Posterior cingulate gyrus (tissue), 11 donors: Measurements from ENCODE around the gene DYRK1B.
A peak's percentile ranks its signal among the peaks of the same experiment; 100 is the strongest.

Experiments
- DNase-seq, 10 donors: peaks; one replicate each; pipeline versions ENCODE4 v3.0.0 to v3.0.0-alpha.2; 2020 to 2021; ENCODE audit warnings: mixed read lengths in 3 of 10
- intact Hi-C: fragments of 100-400 bp; cut with DNase I; formaldehyde crosslinking; loops from one replicate; pipeline ENCODE4 v1.15.1; 2023

Gene DYRK1B

DNA sequence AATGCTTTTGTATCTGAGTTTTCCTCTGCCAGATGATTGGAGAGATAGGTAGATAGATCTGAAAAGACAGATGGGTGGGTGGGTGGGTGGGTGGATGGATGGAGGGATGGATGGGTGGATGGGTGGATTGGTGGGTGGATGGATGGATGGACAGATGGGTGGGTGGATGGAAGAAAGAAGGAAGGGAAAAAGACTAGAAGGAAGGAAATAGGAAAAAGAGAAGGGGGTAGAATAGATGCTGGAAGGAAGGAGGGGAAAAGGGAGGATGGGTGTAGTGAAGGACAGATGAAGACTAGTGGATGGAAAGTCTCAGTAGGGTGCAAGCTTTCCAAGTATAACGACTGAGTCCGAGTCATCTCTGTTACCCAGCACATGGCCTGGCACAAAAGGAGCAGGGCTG is 31.2 kb upstream of the DYRK1B start:
- intact Hi-C loops: no loop called here

DNA sequence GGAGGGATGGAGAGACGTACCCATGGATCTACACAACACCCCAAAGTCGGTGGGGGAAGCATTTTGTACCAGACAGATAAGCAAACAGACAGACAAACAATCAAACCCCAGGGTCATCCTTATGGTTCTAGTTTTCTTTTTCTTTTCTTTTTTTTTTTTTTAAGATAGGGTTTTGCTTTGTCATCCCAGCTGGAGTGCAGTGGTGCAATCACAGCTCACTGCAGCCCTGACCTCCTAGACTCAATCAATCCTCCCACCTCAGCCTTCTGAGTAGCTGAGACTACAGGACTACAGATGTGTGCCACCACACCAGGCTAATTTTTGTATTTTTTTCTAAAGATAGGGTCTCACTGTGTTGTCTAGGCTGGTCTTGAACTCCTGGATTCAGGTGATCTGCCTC is 30.2 kb upstream of the DYRK1B start:
- no peak for DNase-seq
- intact Hi-C loops: no loop called here

More for the DNA sequence above, 31.2 kb upstream of the DYRK1B start:
- DNase-seq: no peak

GRCh38 chr19:39858541-39858940 is 24.6 kb upstream of the DYRK1B start:
- intact Hi-C loops: no loop called here
- DNase-seq: peak in 2 of 10 donors; percentile 8 to 32

DNA sequence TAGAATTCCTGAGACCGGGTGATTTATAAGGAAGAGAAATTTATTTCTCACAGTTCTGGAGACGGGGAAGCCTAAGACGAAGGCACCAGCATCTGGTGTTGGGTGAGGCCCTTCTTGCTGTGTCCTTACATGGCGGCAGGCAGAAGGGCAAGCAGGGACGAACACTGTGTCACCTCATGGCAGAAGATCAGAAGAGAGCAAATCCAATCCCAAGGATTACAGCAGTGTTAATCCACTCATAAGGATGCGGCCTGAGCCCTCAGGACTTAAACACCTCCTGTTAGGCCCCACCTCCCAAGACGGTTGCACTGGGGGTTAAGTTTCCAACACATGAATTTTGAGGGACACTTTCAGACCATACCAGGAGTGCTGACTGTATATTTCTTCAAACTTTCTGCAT is 18.9 kb upstream of the DYRK1B start:
- peak in 1 of 10 donors; percentile 9 for DNase-seq
- intact Hi-C loops: no loop called here

GRCh38 chr19:39850892-39851291 is 16.9 kb upstream of the DYRK1B start:
- intact Hi-C loops: no loop called here
- DNase-seq: peak in 1 of 10 donors; percentile 58

DNA sequence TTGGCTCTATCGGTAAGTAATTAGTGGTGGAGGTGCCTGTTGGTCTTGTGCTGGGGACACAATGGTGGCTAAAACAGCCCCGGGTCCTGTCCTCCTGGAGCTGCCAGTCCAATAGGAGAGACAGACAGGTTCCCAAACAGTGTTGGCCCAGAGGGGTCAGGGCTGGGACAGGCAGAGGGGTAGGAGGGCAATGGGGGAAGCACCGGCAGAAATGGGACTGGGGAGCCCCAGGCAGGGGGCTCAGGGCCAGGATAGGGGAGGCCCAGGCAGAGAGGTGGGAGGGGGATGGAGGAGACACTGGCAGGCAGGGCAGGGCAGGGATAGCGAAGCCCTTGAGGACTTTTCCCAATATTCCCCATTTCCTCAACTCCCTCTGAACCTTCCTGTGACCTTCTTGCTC is 14.4 kb upstream of the DYRK1B start:
- peak in 1 of 10 donors; percentile 50 for DNase-seq
- intact Hi-C loops: loop anchor here (5.0 to 10.0 kb wide), 2 partner anchors 304 to 374 kb away; partner anchors contain the start of gene EID2

GRCh38 chr19:39847525-39847924 is 13.6 kb upstream of the DYRK1B start:
- DNase-seq: peak in 1 of 10 donors; percentile 24
- intact Hi-C loops: loop anchor here (2.0 to 10.0 kb wide), 3 partner anchors 123 to 375 kb away; partner anchors contain the start of genes EID2 and PSMC4

GRCh38 chr19:39846678-39847486 is 12.9 kb upstream of the DYRK1B start:
- intact Hi-C loops: loop anchor here (2.0 to 10.0 kb wide), 3 partner anchors 124 to 375 kb away; partner anchors contain the start of genes EID2 and PSMC4
- peak in 1 of 10 donors; percentile 30 for DNase-seq

DNA sequence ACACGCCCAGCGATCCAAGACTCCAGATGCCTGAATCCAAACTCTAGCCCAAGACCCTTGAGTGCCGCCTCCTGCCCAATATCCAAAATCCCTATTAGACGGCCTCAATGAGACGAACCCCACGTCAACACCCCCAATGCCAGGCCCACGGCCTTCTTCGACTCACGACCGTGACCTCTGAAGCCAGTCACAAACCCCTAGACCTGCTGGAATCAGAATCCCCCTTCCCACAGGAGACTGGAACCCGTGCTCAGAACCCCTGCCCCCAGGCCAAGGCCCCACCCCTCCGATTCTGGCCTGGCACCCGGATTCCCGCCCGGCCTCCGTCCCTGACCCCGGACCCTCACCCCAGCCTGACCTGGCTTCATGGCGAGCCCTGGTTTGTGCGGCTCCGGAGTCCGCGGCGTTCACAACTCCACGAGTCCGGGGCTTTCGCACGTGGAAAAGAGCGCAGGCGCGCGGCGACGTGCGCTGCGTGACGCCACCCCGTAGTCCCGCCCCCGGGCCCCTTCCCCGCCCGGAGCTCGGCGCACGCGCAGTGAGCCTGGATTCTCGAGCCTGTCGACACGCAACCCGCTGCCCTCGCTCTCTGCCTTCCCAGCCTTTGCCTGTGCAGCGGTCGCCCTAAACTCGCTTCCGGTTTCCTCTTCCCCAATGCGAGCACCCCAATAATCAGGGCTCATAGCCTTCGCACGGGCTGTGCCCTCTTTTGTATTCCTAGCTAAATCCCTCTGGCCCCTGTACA is 12.1 kb upstream of the DYRK1B start, which contains the start of gene FBL:
FBL (minus strand) TSS at position 447 of the 745 bp plus-strand sequence; CDS start at position 368, 79 bp downstream.
- intact Hi-C loops: loop anchor here (2.0 to 10.0 kb wide), 4 partner anchors 53 to 376 kb away; partner anchors contain the start of genes EID2 and PSMC4

GRCh38 chr19:39845584-39845932 is 11.6 kb upstream of the DYRK1B start:
- peak in 2 of 10 donors; percentile 26 to 77 for DNase-seq
- intact Hi-C loops: loop anchor here (2.0 to 10.0 kb wide), 3 partner anchors 53 to 377 kb away; partner anchors contain the start of gene EID2

More for the DNA sequence above, 12.1 kb upstream of the DYRK1B start, which contains the start of gene FBL:
- DNase-seq: peak; percentile 92 to 99 (median 95)

DNA sequence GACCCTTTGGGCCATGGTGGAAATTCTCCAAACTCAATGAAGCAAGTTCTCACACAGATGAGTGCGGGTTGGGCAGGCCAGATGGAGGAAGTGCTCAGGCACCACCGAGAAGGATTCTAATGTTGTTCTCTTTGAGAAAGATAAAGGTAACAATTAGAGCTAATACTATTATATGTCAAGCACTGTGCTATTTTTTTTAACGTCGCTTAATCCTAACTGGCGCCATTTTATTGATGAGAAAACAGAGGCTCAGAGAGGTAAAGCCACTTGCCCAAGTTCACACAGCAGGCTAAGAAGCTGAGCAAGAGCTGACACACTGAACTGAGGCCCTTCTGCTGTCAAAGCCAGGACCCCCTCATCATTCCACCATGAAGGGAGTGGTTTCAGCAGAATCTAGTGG is 11.2 kb upstream of the DYRK1B start:
- intact Hi-C loops: loop anchor here (2.0 to 10.0 kb wide), 3 partner anchors 52 to 377 kb away; partner anchors contain the start of gene EID2
- no peak for DNase-seq

DNA sequence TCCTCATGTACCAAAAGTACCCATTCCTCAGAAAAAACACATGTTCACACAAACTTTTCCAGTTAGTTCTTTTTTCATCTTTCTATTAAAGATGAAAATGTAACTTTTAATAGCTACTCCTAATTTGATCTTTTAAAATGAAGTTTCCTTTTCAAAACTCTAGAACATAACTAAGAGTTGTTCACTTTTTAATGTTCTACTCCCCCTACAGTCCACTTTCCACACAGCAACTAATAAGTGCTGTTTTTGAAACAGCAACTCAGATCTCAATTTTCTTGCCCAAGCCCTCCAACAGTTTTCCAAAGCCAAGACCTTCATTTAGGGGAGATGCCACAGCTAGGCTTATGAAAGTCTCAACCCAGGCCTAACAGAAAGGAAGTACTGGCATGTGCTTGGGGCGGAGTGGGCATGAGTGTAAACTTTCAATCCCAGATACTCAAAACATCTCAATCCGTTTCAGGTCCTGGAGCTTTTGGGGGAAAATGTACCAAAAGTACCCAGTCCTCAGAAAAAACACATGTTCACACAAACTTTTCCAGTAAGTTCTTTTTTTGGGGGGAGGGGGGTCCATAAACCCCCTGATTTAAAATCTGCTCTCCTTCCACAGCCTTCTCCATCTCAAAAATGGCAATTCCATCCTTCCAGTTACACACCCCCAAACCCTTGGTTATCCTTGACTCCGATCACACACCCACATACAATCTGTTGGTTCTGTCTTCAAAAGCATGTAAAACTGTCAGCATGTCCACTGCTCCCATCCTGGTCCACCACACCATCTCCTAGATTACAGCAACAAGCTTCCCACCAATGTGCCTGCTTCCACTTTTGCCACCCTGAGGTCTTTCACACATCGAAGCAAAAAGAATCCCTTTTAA is 10.2 kb upstream of the DYRK1B start:
- no peak for DNase-seq
- intact Hi-C loops: loop anchor here (2.0 to 10.0 kb wide), 2 partner anchors 51 to 299 kb away; partner anchors contain the start of gene EID2

GRCh38 chr19:39842693-39843435 is 8.9 kb upstream of the DYRK1B start:
- intact Hi-C loops: loop anchor here (10.0 kb wide), 1 partner anchor 298 kb away; the partner anchor contains the start of gene EID2
- DNase-seq: no peak

GRCh38 chr19:39841041-39841440 is 7.1 kb upstream of the DYRK1B start:
- intact Hi-C loops: loop anchor here (10.0 kb wide), 1 partner anchor 296 kb away; the partner anchor contains the start of gene EID2
- no peak for DNase-seq

GRCh38 chr19:39840492-39840891 is 6.5 kb upstream of the DYRK1B start:
- intact Hi-C loops: loop anchor here (10.0 kb wide), 1 partner anchor 296 kb away; the partner anchor contains the start of gene EID2
- DNase-seq: no peak

- no peak for DNase-seq
- intact Hi-C loops: loop anchor here (10.0 kb wide), 1 partner anchor 295 kb away; the partner anchor contains the start of gene EID2
These were observed 5.8 kb upstream of the DYRK1B start for GRCh38 chr19:39839678-39840327.

- no peak for DNase-seq
- intact Hi-C loops: no loop called here
These were observed 4.6 kb upstream of the DYRK1B start for GRCh38 chr19:39838569-39838968.

DNA sequence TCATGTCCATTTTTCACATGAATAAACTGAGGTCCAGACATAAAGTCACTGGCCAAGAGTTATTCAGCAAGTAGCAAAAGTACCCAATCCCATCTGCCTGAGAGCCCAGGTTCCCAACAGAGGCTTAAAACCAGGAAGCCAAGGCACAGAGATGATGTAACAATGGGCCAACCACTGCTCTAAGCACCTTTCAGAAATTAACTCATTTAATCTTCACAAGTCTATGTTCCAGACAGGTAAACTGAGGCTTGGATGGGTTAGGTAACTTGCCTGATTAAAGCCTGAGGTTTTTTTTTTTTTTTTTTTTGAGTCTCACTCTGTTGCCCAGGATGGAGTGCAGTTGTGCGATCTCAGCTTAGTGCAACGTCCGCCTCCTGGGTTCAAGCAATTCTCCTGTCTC is 4.0 kb upstream of the DYRK1B start:
- no peak for DNase-seq
- intact Hi-C loops: no loop called here
